Nephron (organoid): Measurements from ENCODE around the gene SH2B2.
"Not testable (repeated sequence)": the region's sequence is repeated elsewhere in the genome, so short reads cannot be mapped to it uniquely, and the experiment has no call there.

Source experiments
- H3K27ac Mint-ChIP-seq, 3 experiments: 2 replicates each; pipeline ENCODE4 v1.8.0; 2020; ENCODE audit warnings: mixed read lengths in 3 of 3, mild to moderate bottlenecking in 2 of 3, moderate library complexity in 1 of 3
- H3K27me3 Mint-ChIP-seq: 2 replicates; pipeline ENCODE4 v1.8.0; 2021; ENCODE audit warnings: low read depth, mild to moderate bottlenecking, moderate library complexity, mixed read lengths
- H3K36me3 Mint-ChIP-seq: 2 replicates; pipeline ENCODE4 v1.8.0; 2020; ENCODE audit warnings: low read depth, mixed read lengths
- H3K4me1 Mint-ChIP-seq: 2 replicates; pipeline ENCODE4 v1.8.0; 2020; ENCODE audit warnings: mixed read lengths
- H3K4me3 Mint-ChIP-seq, 3 experiments: 2 replicates each; pipeline ENCODE4 v1.8.0; 2020; ENCODE audit warnings: mild to moderate bottlenecking in 3 of 3, mixed read lengths in 3 of 3, moderate library complexity in 2 of 3
- H3K9me3 Mint-ChIP-seq: 2 replicates; pipeline ENCODE4 v1.8.0; 2020; ENCODE audit warnings: mixed read lengths
- CTCF ChIP-seq, 3 experiments: fragments of 200-600 bp; sonication (generic); IDR thresholded peaks; one replicate each; pipeline ENCODE4 v1.5.0; 2021; ENCODE audit warnings: antibody characterized with exemption in 3 of 3; ENCODE audit not compliant: unreplicated experiment in 3 of 3

Gene SH2B2

GRCh38 chr7:102321351-102322201 is 34.9 kb downstream of the SH2B2 start:
- Mint-ChIP-seq H3K4me1 (no peaks in the 10 kb centered on the region), H3K4me3 (no peak overlapping the region), H3K27ac (no peak overlapping the region), H3K9me3 (no peaks in the 10 kb centered on the region), H3K36me3 (peaks cover 8% of the 10 kb centered on the region), H3K27me3 (peaks cover 10% of the 10 kb centered on the region)
- TF ChIP-seq CTCF (IDR thresholded peaks at IDR 0.05; ENCODE audit: unreplicated experiment in 3 of 3), result no peak

- no peak overlapping the region for H3K27ac Mint-ChIP-seq
- H3K4me1 Mint-ChIP-seq, result no peaks in the 10 kb centered on the region
- no peak for TF ChIP-seq CTCF (IDR thresholded peaks at IDR 0.05; ENCODE audit: unreplicated experiment in 3 of 3)
- H3K4me3 Mint-ChIP-seq, result no peak overlapping the region
- H3K27me3 Mint-ChIP-seq, result peaks cover 11% of the 10 kb centered on the region
- H3K9me3 Mint-ChIP-seq, result no peaks in the 10 kb centered on the region
- H3K36me3 Mint-ChIP-seq, result peaks cover 5% of the 10 kb centered on the region
Measured at GRCh38 chr7:102322202-102322715, 35.6 kb downstream of the SH2B2 start.

- no peak overlapping the region for H3K4me3 Mint-ChIP-seq
- peaks cover 23% of the 10 kb centered on the region for H3K27me3 Mint-ChIP-seq
- TF ChIP-seq CTCF (IDR thresholded peaks at IDR 0.05; ENCODE audit: unreplicated experiment in 3 of 3), result no peak
- H3K9me3 Mint-ChIP-seq, result no peaks in the 10 kb centered on the region
- no peaks in the 10 kb centered on the region for H3K4me1 Mint-ChIP-seq
- no peaks in the 10 kb centered on the region for H3K36me3 Mint-ChIP-seq
- no peak overlapping the region for H3K27ac Mint-ChIP-seq
Measured at GRCh38 chr7:102323914-102324195, 37.2 kb downstream of the SH2B2 start.

- not testable (repeated sequence) for H3K4me1 Mint-ChIP-seq, H3K36me3 Mint-ChIP-seq, H3K4me3 Mint-ChIP-seq, H3K27ac Mint-ChIP-seq, H3K9me3 Mint-ChIP-seq
- peaks cover 26% of the 10 kb centered on the region for H3K27me3 Mint-ChIP-seq
Measured at GRCh38 chr7:102325106-102325505, 38.4 kb downstream of the SH2B2 start.

- Mint-ChIP-seq H3K4me3 (no peak overlapping the region), H3K9me3 (no peaks in the 10 kb centered on the region), H3K27me3 (peaks cover 26% of the 10 kb centered on the region), H3K27ac (no peak overlapping the region), H3K36me3 (no peaks in the 10 kb centered on the region), H3K4me1 (no peaks in the 10 kb centered on the region)
- TF ChIP-seq CTCF (IDR thresholded peaks at IDR 0.05; ENCODE audit: unreplicated experiment in 3 of 3), result no peak
Measured at GRCh38 chr7:102326157-102326889, 39.7 kb downstream of the SH2B2 start.

GRCh38 chr7:102327183-102327582 is 40.5 kb downstream of the SH2B2 start:
- not testable (repeated sequence) for H3K36me3 Mint-ChIP-seq, H3K27ac Mint-ChIP-seq, H3K9me3 Mint-ChIP-seq, H3K4me3 Mint-ChIP-seq, H3K4me1 Mint-ChIP-seq
- peaks cover 25% of the 10 kb centered on the region for H3K27me3 Mint-ChIP-seq

GRCh38 chr7:102328863-102329262 is 42.2 kb downstream of the SH2B2 start:
- not testable (repeated sequence) for H3K36me3 Mint-ChIP-seq, H3K4me1 Mint-ChIP-seq, H3K27ac Mint-ChIP-seq, H3K9me3 Mint-ChIP-seq, H3K4me3 Mint-ChIP-seq
- peaks cover 27% of the 10 kb centered on the region for H3K27me3 Mint-ChIP-seq

GRCh38 chr7:102329366-102329765 is 42.7 kb downstream of the SH2B2 start:
- H3K27ac Mint-ChIP-seq, H3K36me3 Mint-ChIP-seq, H3K9me3 Mint-ChIP-seq, H3K4me3 Mint-ChIP-seq, H3K4me1 Mint-ChIP-seq: not testable (repeated sequence)
- H3K27me3 Mint-ChIP-seq, result peaks cover 27% of the 10 kb centered on the region

GRCh38 chr7:102330666-102331460 is 44.2 kb downstream of the SH2B2 start:
- Mint-ChIP-seq H3K27ac (peak overlapping the region; percentile 76 to 92 (median 85)), H3K27me3 (peaks cover 27% of the 10 kb centered on the region)
- H3K9me3 Mint-ChIP-seq, H3K4me1 Mint-ChIP-seq, H3K4me3 Mint-ChIP-seq, H3K36me3 Mint-ChIP-seq: not testable (repeated sequence)

GRCh38 chr7:102335574-102335973 is 48.9 kb downstream of the SH2B2 start:
- not testable (repeated sequence) for H3K27me3 Mint-ChIP-seq
- peak overlapping the region in 1 of 3 experiments; percentile 3 for H3K4me3 Mint-ChIP-seq

More at GRCh38 chr7:102335574-102335973, 48.9 kb downstream of the SH2B2 start:
- not testable (repeated sequence) for H3K9me3 Mint-ChIP-seq, H3K36me3 Mint-ChIP-seq, H3K4me1 Mint-ChIP-seq
- H3K27ac Mint-ChIP-seq, result peak overlapping the region; percentile 35 to 94 (median 89)
